ENCODE results near the gene ACBD4.

- peak; percentile 77 to 91 (median 89) for TF ChIP-seq CTCF (IDR thresholded peaks at IDR 0.05)
- peak; percentile 46 to 76 for TF ChIP-seq POLR2A (IDR thresholded peaks at IDR 0.05)
Measured at GRCh38 chr17:45132572-45133463, 2.7 kb upstream of the ACBD4 start.
